ENCODE measurements around the gene TM9SF3.

DNA sequence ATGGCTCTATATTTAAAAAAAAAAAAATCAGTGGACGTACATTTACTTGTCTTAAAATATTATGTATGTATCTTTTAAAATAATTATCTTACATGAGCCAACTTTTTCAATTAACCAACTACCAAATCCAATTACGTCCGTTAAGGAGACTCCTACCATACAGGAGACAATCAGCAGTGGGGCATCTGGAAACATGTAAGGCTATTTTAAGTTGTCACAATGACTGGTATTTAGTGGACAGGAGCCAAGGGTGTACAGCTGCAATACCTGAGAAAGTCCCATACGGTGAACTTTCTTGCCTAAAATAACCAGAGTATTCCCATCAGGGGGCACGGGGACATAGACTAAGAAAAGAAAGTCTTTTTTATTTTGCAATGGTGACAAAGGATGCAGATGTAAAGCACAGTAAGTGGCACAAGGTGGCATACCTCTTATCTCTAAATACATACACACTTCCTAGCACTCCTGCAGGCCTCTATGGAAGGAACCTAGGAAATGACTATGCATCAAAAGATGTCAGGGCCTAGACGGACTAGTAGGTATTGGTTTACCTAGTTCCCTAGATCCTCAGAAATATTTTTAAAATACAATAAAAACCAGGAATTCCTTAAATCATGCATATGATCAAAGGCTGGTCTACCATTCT is 57.1 kb downstream of the TM9SF3 start:
- TF ChIP-seq, protein P1, sequence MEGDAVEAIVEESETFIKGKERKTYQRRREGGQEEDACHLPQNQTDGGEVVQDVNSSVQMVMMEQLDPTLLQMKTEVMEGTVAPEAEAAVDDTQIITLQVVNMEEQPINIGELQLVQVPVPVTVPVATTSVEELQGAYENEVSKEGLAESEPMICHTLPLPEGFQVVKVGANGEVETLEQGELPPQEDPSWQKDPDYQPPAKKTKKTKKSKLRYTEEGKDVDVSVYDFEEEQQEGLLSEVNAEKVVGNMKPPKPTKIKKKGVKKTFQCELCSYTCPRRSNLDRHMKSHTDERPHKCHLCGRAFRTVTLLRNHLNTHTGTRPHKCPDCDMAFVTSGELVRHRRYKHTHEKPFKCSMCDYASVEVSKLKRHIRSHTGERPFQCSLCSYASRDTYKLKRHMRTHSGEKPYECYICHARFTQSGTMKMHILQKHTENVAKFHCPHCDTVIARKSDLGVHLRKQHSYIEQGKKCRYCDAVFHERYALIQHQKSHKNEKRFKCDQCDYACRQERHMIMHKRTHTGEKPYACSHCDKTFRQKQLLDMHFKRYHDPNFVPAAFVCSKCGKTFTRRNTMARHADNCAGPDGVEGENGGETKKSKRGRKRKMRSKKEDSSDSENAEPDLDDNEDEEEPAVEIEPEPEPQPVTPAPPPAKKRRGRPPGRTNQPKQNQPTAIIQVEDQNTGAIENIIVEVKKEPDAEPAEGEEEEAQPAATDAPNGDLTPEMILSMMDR (IDR thresholded peaks at IDR 0.05; ENCODE audit: insufficient read depth, low read length, poor library complexity, severe bottlenecking): no peak
- no peak for TF ChIP-seq EZH2phosphoT487 (conservative IDR thresholded peaks at IDR 0.05; ENCODE audit: low read length)
